OCI-LY1 (cell line): ENCODE measurements around the gene UNC93A.
"Not testable (repeated sequence)": the region's sequence is repeated elsewhere in the genome, so short reads cannot be mapped to it uniquely, and the experiment has no call there.

Source experiments
- EZH2 ChIP-seq: fragments of 200-600 bp; sonication (generic), shearing (Covaris generic); IDR thresholded peaks from 2 replicates; pipeline ENCODE4 v1.8.0; 2017; ENCODE audit warnings: borderline replicate concordance, mixed run types, mild to moderate bottlenecking, antibody characterized with exemption, low read length, moderate library complexity, mixed read lengths
- TF ChIP-seq, protein P1 (sequence below): fragments of 200-600 bp; sonication (generic), shearing (Covaris generic); IDR thresholded peaks from 2 replicates; pipeline ENCODE4 v1.5.1; 2017; ENCODE audit warnings: mild to moderate bottlenecking, antibody characterized with exemption, low read length, moderate library complexity, mixed read lengths

- not testable (repeated sequence) for TF ChIP-seq EZH2
- TF ChIP-seq, protein P1, sequence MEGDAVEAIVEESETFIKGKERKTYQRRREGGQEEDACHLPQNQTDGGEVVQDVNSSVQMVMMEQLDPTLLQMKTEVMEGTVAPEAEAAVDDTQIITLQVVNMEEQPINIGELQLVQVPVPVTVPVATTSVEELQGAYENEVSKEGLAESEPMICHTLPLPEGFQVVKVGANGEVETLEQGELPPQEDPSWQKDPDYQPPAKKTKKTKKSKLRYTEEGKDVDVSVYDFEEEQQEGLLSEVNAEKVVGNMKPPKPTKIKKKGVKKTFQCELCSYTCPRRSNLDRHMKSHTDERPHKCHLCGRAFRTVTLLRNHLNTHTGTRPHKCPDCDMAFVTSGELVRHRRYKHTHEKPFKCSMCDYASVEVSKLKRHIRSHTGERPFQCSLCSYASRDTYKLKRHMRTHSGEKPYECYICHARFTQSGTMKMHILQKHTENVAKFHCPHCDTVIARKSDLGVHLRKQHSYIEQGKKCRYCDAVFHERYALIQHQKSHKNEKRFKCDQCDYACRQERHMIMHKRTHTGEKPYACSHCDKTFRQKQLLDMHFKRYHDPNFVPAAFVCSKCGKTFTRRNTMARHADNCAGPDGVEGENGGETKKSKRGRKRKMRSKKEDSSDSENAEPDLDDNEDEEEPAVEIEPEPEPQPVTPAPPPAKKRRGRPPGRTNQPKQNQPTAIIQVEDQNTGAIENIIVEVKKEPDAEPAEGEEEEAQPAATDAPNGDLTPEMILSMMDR: not testable (repeated sequence)
Observed at GRCh38 chr6:167311691-167312090, 20.6 kb downstream of the UNC93A start.
